ENCODE data around the gene GAB1. TPM values are rescaled to one million over a fixed set of nuclear protein-coding genes. Genes with fewer than 3 reads are reported as not detected.

The GAB1 gene
- total RNA-seq, 1 experiment from 2014 or later = 8.8 TPM

DNA sequence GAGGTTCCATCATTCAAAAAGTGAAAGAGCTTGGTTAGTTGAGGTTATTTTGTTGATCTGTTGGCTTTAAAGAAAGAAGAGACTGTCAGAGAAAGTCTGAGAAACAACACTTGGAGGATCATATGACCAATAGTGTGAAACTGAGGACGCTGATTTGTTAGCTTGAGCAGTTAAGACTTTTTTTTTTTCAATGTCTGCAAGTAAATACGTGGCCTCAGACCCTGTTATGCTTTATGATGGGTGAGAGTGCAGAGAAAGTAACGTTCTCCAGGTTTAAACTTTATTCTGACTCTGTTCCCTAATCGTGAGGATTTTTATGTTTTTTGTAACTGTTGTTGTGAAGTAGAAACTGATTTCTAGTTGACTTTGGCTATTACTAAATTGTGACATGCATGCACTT lies 45.9 kb downstream of the GAB1 start:
- TF ChIP-seq, protein P1, sequence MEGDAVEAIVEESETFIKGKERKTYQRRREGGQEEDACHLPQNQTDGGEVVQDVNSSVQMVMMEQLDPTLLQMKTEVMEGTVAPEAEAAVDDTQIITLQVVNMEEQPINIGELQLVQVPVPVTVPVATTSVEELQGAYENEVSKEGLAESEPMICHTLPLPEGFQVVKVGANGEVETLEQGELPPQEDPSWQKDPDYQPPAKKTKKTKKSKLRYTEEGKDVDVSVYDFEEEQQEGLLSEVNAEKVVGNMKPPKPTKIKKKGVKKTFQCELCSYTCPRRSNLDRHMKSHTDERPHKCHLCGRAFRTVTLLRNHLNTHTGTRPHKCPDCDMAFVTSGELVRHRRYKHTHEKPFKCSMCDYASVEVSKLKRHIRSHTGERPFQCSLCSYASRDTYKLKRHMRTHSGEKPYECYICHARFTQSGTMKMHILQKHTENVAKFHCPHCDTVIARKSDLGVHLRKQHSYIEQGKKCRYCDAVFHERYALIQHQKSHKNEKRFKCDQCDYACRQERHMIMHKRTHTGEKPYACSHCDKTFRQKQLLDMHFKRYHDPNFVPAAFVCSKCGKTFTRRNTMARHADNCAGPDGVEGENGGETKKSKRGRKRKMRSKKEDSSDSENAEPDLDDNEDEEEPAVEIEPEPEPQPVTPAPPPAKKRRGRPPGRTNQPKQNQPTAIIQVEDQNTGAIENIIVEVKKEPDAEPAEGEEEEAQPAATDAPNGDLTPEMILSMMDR (IDR thresholded peaks at IDR 0.05; ENCODE audit: unreplicated experiment) = no peak
- no peaks in the 10 kb centered on the region for H3K9me3 Mint-ChIP-seq (ENCODE audit: low read depth, unreplicated experiment)
- BruUV-seq (replicated peaks) = no TSS peak
- DNase-seq = no peak
- intact Hi-C loops (cut with micrococcal nuclease; ENCODE audit: unreplicated experiment) = no loop called here
- no peaks in the 10 kb centered on the region for H3K36me3 Mint-ChIP-seq (ENCODE audit: insufficient read depth, unreplicated experiment)
- H3K4me3 Mint-ChIP-seq (ENCODE audit: low read depth, unreplicated experiment) = peak overlapping the region; percentile 52
- H3K27me3 Mint-ChIP-seq (ENCODE audit: unreplicated experiment) = no peaks in the 10 kb centered on the region
- peaks cover 18% of the 10 kb centered on the region for H3K4me1 Mint-ChIP-seq (ENCODE audit: low read depth, unreplicated experiment)
- H3K27ac Mint-ChIP-seq (ENCODE audit: unreplicated experiment) = peak overlapping the region; percentile 27
- CTCF ChIA-PET = no interaction called here

DNA sequence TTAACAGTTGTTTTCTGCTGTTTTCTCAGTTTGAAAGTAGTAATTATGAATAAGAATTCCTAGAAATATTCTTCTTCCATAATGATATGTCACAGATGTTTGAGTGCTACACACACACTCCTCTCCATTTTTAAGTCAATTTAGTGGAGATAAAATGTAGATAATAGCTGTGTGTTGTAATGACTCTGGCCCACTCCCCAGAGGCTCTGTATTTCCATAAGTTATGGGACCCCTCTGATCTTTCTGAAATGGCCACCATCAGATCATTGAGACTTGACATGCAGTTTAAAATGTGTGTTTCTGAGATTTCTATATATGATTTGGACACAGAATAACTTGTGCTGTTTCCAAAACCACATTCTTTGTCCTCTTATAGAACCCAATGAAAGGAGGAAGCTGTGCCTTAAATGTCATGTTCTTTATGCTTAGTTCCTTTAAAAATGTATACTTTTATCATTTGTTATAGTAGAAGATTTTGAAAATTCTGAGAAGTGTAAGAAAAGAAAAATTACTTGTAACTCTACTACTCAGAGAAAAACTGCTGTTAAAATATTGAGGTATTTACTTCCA lies 46.4 kb downstream of the GAB1 start:
- intact Hi-C loops (cut with micrococcal nuclease; ENCODE audit: unreplicated experiment) = no loop called here
- no peak for DNase-seq
- Mint-ChIP-seq H3K27me3 (ENCODE audit: unreplicated experiment) (no peaks in the 10 kb centered on the region), H3K27ac (ENCODE audit: unreplicated experiment) (no peak overlapping the region), H3K36me3 (ENCODE audit: insufficient read depth, unreplicated experiment) (no peaks in the 10 kb centered on the region), H3K4me1 (ENCODE audit: low read depth, unreplicated experiment) (peaks cover 17% of the 10 kb centered on the region), H3K9me3 (ENCODE audit: low read depth, unreplicated experiment) (no peaks in the 10 kb centered on the region), H3K4me3 (ENCODE audit: low read depth, unreplicated experiment) (no peak overlapping the region)
- TF ChIP-seq, protein P1 (IDR thresholded peaks at IDR 0.05; ENCODE audit: unreplicated experiment) = no peak
- CTCF ChIA-PET = no interaction called here
- BruUV-seq (replicated peaks) = no TSS peak

DNA sequence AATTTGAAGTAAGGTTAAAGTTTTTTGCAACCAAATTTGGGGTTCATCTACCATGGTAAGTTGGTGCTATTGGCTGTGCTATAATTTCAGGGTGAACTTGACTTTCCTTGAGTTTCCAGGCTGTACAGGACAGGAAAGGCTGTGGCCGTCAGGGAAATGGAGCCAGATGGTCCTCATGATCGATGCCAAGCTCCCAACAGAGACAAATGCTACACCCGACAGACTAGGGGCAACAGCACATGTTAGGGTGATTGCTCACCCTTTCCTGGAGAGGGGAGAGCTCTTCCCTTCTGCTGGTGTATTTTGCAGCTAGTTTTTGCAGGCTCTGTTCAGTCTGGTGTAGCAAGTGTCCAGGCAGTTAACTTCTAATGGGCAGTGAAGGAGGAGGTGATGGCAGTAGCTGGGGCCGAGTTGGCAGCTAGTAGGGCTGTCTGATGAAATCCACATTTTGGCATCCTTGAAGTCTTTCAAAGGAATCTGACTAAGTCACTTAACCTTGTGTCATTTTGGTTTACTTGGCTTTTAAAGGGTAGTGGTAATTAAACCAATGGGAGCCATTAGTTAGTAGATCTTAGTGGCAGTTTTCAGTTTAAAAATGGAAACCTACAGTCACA lies 47.8 kb downstream of the GAB1 start:
- intact Hi-C loops (cut with micrococcal nuclease; ENCODE audit: unreplicated experiment) = no loop called here
- Mint-ChIP-seq H3K27ac (ENCODE audit: unreplicated experiment) (no peak overlapping the region), H3K4me1 (ENCODE audit: low read depth, unreplicated experiment) (peaks cover 13% of the 10 kb centered on the region), H3K36me3 (ENCODE audit: insufficient read depth, unreplicated experiment) (no peaks in the 10 kb centered on the region), H3K9me3 (ENCODE audit: low read depth, unreplicated experiment) (no peaks in the 10 kb centered on the region), H3K27me3 (ENCODE audit: unreplicated experiment) (no peaks in the 10 kb centered on the region), H3K4me3 (ENCODE audit: low read depth, unreplicated experiment) (no peak overlapping the region)
- DNase-seq = no peak
- BruUV-seq (replicated peaks) = no TSS peak
- CTCF ChIA-PET = interaction anchor here (0.6 kb wide), 1 partner anchor 31 kb away, joined by 3 read pairs; no protein-coding TSS in a partner anchor
- TF ChIP-seq, protein P1 (IDR thresholded peaks at IDR 0.05; ENCODE audit: unreplicated experiment) = no peak

DNA sequence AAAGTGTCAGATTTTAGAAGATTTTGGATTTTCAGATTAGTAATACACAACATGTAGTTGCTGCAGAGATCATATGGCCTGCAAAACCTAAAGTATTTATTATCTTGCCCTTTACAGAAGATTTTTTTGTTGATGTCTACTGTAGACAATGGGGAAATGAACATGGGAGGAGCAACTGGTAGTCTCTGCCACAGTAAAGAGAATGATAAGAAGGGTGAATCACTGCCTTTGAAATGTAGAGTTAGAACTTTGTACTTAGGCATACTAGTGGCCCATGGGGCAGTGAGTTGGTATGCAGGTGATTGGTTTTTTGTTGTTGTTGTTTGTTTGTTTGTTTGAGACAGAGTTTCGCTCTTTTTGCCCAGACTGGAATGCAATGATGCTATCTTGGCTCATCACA lies 50.1 kb downstream of the GAB1 start:
- intact Hi-C loops (cut with micrococcal nuclease; ENCODE audit: unreplicated experiment) = no loop called here
- CTCF ChIA-PET = no interaction called here
- Mint-ChIP-seq H3K4me1 (ENCODE audit: low read depth, unreplicated experiment) (peaks cover 17% of the 10 kb centered on the region), H3K27me3 (ENCODE audit: unreplicated experiment) (no peaks in the 10 kb centered on the region), H3K4me3 (ENCODE audit: low read depth, unreplicated experiment) (no peak overlapping the region), H3K9me3 (ENCODE audit: low read depth, unreplicated experiment) (no peaks in the 10 kb centered on the region), H3K36me3 (ENCODE audit: insufficient read depth, unreplicated experiment) (no peaks in the 10 kb centered on the region), H3K27ac (ENCODE audit: unreplicated experiment) (no peak overlapping the region)
- no TSS peak for BruUV-seq (replicated peaks)
- TF ChIP-seq, protein P1 (IDR thresholded peaks at IDR 0.05; ENCODE audit: unreplicated experiment) = no peak
- DNase-seq = no peak
